PC-3 (cell line): ENCODE data around the gene VSX1. TPM values are rescaled to one million over a fixed set of nuclear protein-coding genes. Genes with fewer than 3 reads are reported as not detected.

ENCODE experiments used
- ATAC-seq: fragments of 200-7000 bp; cut with Tn5 transposase; 2 replicates; pipeline ENCODE4 v1.9.1; 2020; ENCODE audit warnings: mild to moderate bottlenecking, moderate library complexity
- BruUV-seq: library from RNA; stranded (reverse); fragments of 400-500 nt; replicated peaks from 2 replicates; lab custom pipeline; 2021; lab: Mats Ljungman, UMichigan
- CTCF ChIA-PET: fragments of 300-600 bp; sonication (Branson Sonifier 250); formaldehyde crosslinking; loops from one replicate; lab custom pipeline; 2022; ENCODE audit warnings: antibody characterized with exemption; lab: Charles Lee
- POLR2A ChIA-PET: fragments of 300-600 bp; sonication (Branson Sonifier 250); formaldehyde crosslinking; loops from one replicate; lab custom pipeline; 2022; ENCODE audit warnings: antibody characterized with exemption; ENCODE audit not compliant: unreplicated experiment; lab: Charles Lee
- DNase-seq: peaks from one replicate; pipeline ENCODE4 v3.0.0-alpha.2; 2015
- H2AFZ ChIP-seq: fragments of 300-600 bp; sonication (generic); 2 replicates; pipeline ENCODE4 v1.6.0; 2016; ENCODE audit warnings: antibody characterized with exemption, low read length
- H3F3A ChIP-seq: fragments of 300-600 bp; sonication (generic); one replicate; pipeline ENCODE4 v1.6.0; 2017; ENCODE audit warnings: antibody characterized with exemption, low read length, control low read depth, mild to moderate bottlenecking; ENCODE audit not compliant: unreplicated experiment
- H3K27ac ChIP-seq: fragments of 300-600 bp; sonication (generic); 2 replicates; pipeline ENCODE4 v1.5.1; 2016; ENCODE audit warnings: mild to moderate bottlenecking, low read length
- H3K27me3 ChIP-seq: fragments of 300-600 bp; sonication (generic); 2 replicates; pipeline ENCODE4 v1.6.1; 2016; ENCODE audit warnings: low read length, mixed read lengths
- H3K36me3 ChIP-seq: fragments of 300-600 bp; sonication (generic); 2 replicates; pipeline ENCODE4 v1.6.1; 2016; ENCODE audit warnings: low read depth, mixed run types, low read length, mixed read lengths
- H3K4me1 ChIP-seq: fragments of 300-600 bp; sonication (generic); 2 replicates; pipeline ENCODE4 v1.5.1; 2016; ENCODE audit warnings: low read length; ENCODE audit not compliant: insufficient read depth
- H3K4me2 ChIP-seq: fragments of 300-600 bp; sonication (generic); 2 replicates; pipeline ENCODE4 v1.6.0; 2016; ENCODE audit warnings: low read length
- H3K4me3 ChIP-seq: fragments of 300-600 bp; sonication (generic); 2 replicates; pipeline ENCODE4 v1.5.1; 2016; ENCODE audit warnings: mild to moderate bottlenecking, low read length, mixed read lengths
- H3K79me2 ChIP-seq: fragments of 300-600 bp; sonication (generic); 2 replicates; pipeline ENCODE4 v1.6.1; 2017; ENCODE audit warnings: low read length, mixed read lengths
- H3K9ac ChIP-seq: fragments of 300-600 bp; sonication (generic); 2 replicates; pipeline ENCODE4 v1.6.0; 2016; ENCODE audit warnings: mild to moderate bottlenecking, low read length
- H3K9me2 ChIP-seq: fragments of 300-600 bp; sonication (generic); replicated peaks from 2 replicates; pipeline ENCODE4 v1.6.1; 2016; ENCODE audit warnings: mixed run types, low read length, mixed read lengths
- H3K9me3 ChIP-seq: fragments of 300-600 bp; sonication (generic); 2 replicates; pipeline ENCODE4 v1.6.1; 2016; ENCODE audit warnings: low read length, mixed read lengths
- H4K20me1 ChIP-seq: fragments of 300-600 bp; sonication (generic); 2 replicates; pipeline ENCODE4 v1.6.1; 2016; ENCODE audit warnings: low read length, mixed read lengths
- EZH2 ChIP-seq: fragments of 300-600 bp; sonication (generic); IDR thresholded peaks from one replicate; pipeline ENCODE4 v1.6.1; 2017; ENCODE audit warnings: antibody characterized with exemption, mild to moderate bottlenecking, low read length; ENCODE audit not compliant: unreplicated experiment
- EZH2phosphoT487 ChIP-seq: fragments of 300-600 bp; sonication (generic); IDR thresholded peaks from 2 replicates; pipeline ENCODE4 v1.6.1; 2018; ENCODE audit warnings: mild to moderate bottlenecking, antibody characterized with exemption, low read length, borderline replicate concordance
- intact Hi-C: fragments of 100-400 bp; cut with micrococcal nuclease; formaldehyde crosslinking; loops from 2 replicates; pipeline ENCODE4 v1.9.0; 2023
- total RNA-seq: library from RNA; depleted of rRNA; stranded (reverse); fragments of >200 nt; gene quantifications from 2 replicates; pipeline ENCODE4 v1.2.3, GENCODE V29; 2014
- TF ChIP-seq, protein P1 (sequence below): fragments of 300-600 bp; sonication (generic); conservative IDR thresholded peaks from 2 replicates; pipeline ENCODE4 v1.5.1; 2017; ENCODE audit warnings: antibody characterized with exemption, low read depth, mild to moderate bottlenecking, low read length

VSX1 gene
- total RNA-seq, 1 experiment from 2014 or later = not detected

DNA sequence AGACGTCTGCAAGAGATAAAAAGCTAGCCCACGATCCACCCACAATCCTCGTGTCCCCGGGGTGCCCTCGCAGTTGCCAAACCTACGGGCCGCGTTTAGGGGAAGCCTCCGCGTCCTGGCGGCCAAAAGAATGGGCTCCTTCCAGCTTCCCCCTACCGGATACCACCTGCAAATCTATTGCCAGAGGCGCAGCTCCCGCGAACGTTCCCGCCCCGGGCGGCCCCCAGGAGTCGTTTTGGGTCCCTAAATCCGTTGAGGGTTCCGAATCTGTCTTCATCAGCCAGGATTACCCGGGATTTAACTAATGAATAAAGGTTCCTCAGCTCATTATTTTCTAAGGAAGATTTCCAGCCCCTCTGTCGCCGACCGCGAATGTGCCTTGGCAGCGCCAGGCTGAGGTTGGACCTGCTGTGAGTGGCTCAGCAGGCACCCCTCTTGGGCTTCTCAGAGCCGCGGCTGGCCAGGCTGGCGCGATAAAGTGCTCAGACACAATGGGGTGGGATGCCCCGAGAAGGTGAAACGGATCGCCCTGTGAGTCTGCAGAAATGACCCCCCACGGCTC, 2.8 kb upstream of the VSX1 start:
- ATAC-seq = no peak
- H3K4me2 ChIP-seq = no peak overlapping the region
- CTCF ChIA-PET = no interaction called here

DNA sequence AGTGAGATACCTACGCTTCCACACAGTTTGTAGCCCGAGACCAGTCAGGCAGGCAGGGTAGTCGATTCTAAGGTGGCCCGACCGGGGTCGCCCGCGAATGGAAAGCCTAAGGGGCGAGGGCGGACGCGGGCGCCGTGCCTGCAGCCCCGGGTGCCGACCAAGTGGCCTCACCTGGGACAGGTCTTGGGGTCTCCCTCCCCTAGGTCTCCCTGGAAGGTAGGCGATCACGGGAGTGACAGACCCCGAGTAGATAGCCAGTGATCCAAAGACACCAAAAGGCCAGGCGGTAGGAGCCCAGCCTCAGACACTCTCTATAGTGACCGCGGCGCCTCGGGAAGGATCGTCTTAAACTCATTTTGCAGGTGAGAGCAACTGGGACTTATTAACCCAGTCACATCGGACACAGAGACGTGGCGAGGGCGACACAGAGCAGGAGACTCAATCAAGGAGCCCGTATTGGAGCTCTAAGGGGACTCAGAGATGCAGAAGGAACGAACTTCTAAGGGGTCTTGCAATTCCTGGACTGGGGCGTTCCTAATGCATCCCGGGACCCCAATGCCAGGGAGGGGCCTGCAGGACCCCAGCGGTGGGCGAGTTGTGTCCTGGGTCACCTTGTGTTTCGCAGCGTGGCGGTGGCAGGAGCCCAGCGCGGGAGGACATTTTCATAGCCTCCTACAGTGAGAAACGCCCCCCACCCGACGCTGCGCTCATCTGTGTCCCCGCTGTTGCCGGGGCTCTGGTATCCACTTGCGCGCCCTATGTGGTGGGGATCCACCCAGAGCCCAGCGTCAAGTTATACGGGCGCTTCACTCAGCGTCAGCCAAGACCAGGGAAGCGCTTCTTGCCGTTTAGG, 2.1 kb upstream of the VSX1 start:
- ChIA-PET POLR2A (no interaction called here), CTCF (no interaction called here)
- Histone ChIP-seq H3K9me2 (no peaks in the 10 kb centered on the region), H3K4me2 (no peak overlapping the region), H3K4me1 (no peaks in the 10 kb centered on the region), H4K20me1 (no peaks in the 10 kb centered on the region), H3K79me2 (no peaks in the 10 kb centered on the region), H3K36me3 (no peaks in the 10 kb centered on the region), H3K27ac (no peak overlapping the region), H3K4me3 (no peak overlapping the region), H3K9me3 (no peaks in the 10 kb centered on the region), H3K9ac (no peak overlapping the region), H3K27me3 (peaks cover 6% of the 10 kb centered on the region; the same call in 1 of the 2 replicates), H2AFZ (no peak overlapping the region), H3F3A (no peaks in the 10 kb centered on the region)
- intact Hi-C loops = no loop called here
- no peak for DNase-seq
- no TSS peak for BruUV-seq
- TF ChIP-seq, protein P1, sequence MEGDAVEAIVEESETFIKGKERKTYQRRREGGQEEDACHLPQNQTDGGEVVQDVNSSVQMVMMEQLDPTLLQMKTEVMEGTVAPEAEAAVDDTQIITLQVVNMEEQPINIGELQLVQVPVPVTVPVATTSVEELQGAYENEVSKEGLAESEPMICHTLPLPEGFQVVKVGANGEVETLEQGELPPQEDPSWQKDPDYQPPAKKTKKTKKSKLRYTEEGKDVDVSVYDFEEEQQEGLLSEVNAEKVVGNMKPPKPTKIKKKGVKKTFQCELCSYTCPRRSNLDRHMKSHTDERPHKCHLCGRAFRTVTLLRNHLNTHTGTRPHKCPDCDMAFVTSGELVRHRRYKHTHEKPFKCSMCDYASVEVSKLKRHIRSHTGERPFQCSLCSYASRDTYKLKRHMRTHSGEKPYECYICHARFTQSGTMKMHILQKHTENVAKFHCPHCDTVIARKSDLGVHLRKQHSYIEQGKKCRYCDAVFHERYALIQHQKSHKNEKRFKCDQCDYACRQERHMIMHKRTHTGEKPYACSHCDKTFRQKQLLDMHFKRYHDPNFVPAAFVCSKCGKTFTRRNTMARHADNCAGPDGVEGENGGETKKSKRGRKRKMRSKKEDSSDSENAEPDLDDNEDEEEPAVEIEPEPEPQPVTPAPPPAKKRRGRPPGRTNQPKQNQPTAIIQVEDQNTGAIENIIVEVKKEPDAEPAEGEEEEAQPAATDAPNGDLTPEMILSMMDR = no peak
- ATAC-seq = no peak

More for the DNA sequence above, 2.8 kb upstream of the VSX1 start:
- peaks cover 6% of the 10 kb centered on the region; the same call in 1 of the 2 replicates for H3K27me3 ChIP-seq
- intact Hi-C loops = no loop called here
- H3K27ac ChIP-seq = no peak overlapping the region
- no peak overlapping the region for H3K9ac ChIP-seq
- H3K4me3 ChIP-seq = no peak overlapping the region
- no peaks in the 10 kb centered on the region for H3F3A ChIP-seq
- TF ChIP-seq EZH2phosphoT487 (no peak), EZH2 (no peak)
- TF ChIP-seq, protein P1 = no peak
- no peak for DNase-seq
- no peaks in the 10 kb centered on the region for H3K4me1 ChIP-seq
- H2AFZ ChIP-seq = no peak overlapping the region
- POLR2A ChIA-PET = no interaction called here
- H3K9me3 ChIP-seq = no peaks in the 10 kb centered on the region
- BruUV-seq = no TSS peak
- no peaks in the 10 kb centered on the region for H3K36me3 ChIP-seq
- H3K79me2 ChIP-seq = no peaks in the 10 kb centered on the region
- H4K20me1 ChIP-seq = no peaks in the 10 kb centered on the region
- H3K9me2 ChIP-seq = no peaks in the 10 kb centered on the region

DNA sequence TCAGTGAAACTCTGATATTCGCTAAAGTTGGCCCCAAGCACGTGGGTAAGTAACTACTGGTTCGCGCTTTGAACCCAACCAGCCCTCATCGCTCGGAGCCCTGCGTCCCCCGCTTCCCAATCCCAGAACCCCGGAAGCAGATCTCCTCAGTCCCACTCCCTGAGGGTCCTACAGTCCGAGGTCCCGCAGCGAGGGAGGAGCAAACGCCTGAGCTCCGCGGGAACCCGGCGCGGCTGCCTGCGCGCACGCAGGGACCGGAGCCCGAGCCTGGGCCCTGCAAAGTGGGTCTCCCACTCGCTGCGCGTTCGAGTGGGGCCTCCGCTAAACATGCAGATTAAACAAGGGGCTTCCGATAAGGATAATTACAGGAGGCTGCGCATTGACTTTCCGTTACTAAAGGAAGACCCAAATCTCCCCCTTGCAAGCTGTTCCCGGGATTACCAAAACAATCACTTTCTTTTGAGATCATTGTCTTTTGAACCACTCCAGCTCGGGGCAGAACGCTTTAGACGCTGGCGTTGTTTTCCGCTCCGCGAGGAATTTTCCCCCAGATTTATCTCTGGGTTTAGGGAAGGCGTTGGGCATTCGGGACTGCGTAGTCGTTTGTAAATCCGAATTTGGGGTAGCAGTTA, 1.3 kb upstream of the VSX1 start:
- Histone ChIP-seq H3K27ac (no peak overlapping the region), H3K4me1 (no peaks in the 10 kb centered on the region), H3K4me3 (no peak overlapping the region), H4K20me1 (no peaks in the 10 kb centered on the region), H3K27me3 (peaks cover 6% of the 10 kb centered on the region; the same call in 1 of the 2 replicates), H2AFZ (no peak overlapping the region), H3K9me3 (no peaks in the 10 kb centered on the region), H3K9me2 (no peaks in the 10 kb centered on the region), H3F3A (no peaks in the 10 kb centered on the region), H3K36me3 (no peaks in the 10 kb centered on the region), H3K79me2 (no peaks in the 10 kb centered on the region), H3K4me2 (no peak overlapping the region), H3K9ac (no peak overlapping the region)
- no peak for TF ChIP-seq EZH2
- TF ChIP-seq EZH2phosphoT487 = no peak
- TF ChIP-seq, protein P1 = no peak
- POLR2A ChIA-PET = no interaction called here
- ATAC-seq = no peak
- no TSS peak for BruUV-seq
- CTCF ChIA-PET = no interaction called here
- DNase-seq = no peak
- intact Hi-C loops = no loop called here
